ENCODE data around the gene MEGF9. TPM values are rescaled to one million over a fixed set of nuclear protein-coding genes. Genes with fewer than 3 reads are reported as not detected.

MEGF9 gene
- total RNA-seq, 1 donor from 2014 or later: 15.7 TPM

- TF ChIP-seq CTCF (IDR thresholded peaks at IDR 0.05; ENCODE audit: unreplicated experiment): no peak
- Mint-ChIP-seq H3K27ac (peak overlapping the region; percentile 96), H3K4me3 (peak overlapping the region; percentile 97), H3K36me3 (peaks cover 5% of the 10 kb centered on the region), H3K4me1 (peaks cover 16% of the 10 kb centered on the region), H3K9me3 (no peaks in the 10 kb centered on the region), H3K27me3 (ENCODE audit: low read depth) (no peaks in the 10 kb centered on the region)
- no peak for DNase-seq (ENCODE audit: low spot score in 2 of 2, unreplicated experiment in 2 of 2)
Observed at GRCh38 chr9:120579139-120580050, 134.9 kb downstream of the MEGF9 start.

- no peak for TF ChIP-seq CTCF (IDR thresholded peaks at IDR 0.05; ENCODE audit: unreplicated experiment)
- H3K9me3 Mint-ChIP-seq: no peaks in the 10 kb centered on the region
- no peaks in the 10 kb centered on the region for H3K27me3 Mint-ChIP-seq (ENCODE audit: low read depth)
- peaks cover 13% of the 10 kb centered on the region for H3K4me1 Mint-ChIP-seq
- no peak overlapping the region for H3K4me3 Mint-ChIP-seq
- DNase-seq (ENCODE audit: low spot score in 2 of 2, unreplicated experiment in 2 of 2): no peak
- no peak overlapping the region for H3K27ac Mint-ChIP-seq
- H3K36me3 Mint-ChIP-seq: peaks cover 15% of the 10 kb centered on the region
Observed at GRCh38 chr9:120574473-120574872, 139.8 kb downstream of the MEGF9 start.

- Mint-ChIP-seq H3K27me3 (ENCODE audit: low read depth) (no peaks in the 10 kb centered on the region), H3K36me3 (peaks cover 19% of the 10 kb centered on the region), H3K27ac (no peak overlapping the region), H3K4me3 (no peak overlapping the region), H3K9me3 (no peaks in the 10 kb centered on the region), H3K4me1 (peaks cover under 1% of the 10 kb centered on the region)
- TF ChIP-seq CTCF (IDR thresholded peaks at IDR 0.05; ENCODE audit: unreplicated experiment): no peak
- no peak for DNase-seq (ENCODE audit: low spot score in 2 of 2, unreplicated experiment in 2 of 2)
Observed at GRCh38 chr9:120572472-120572871, 141.8 kb downstream of the MEGF9 start.

GRCh38 chr9:120571443-120572257 lies 142.6 kb downstream of the MEGF9 start:
- H3K9me3 Mint-ChIP-seq: no peaks in the 10 kb centered on the region
- H3K27me3 Mint-ChIP-seq (ENCODE audit: low read depth): no peaks in the 10 kb centered on the region
- H3K4me1 Mint-ChIP-seq: no peaks in the 10 kb centered on the region
- TF ChIP-seq CTCF (IDR thresholded peaks at IDR 0.05; ENCODE audit: unreplicated experiment): no peak
- H3K36me3 Mint-ChIP-seq: peaks cover 21% of the 10 kb centered on the region
- no peak overlapping the region for H3K27ac Mint-ChIP-seq
- no peak overlapping the region for H3K4me3 Mint-ChIP-seq
- DNase-seq (ENCODE audit: low spot score in 2 of 2, unreplicated experiment in 2 of 2): no peak

GRCh38 chr9:120570296-120570695 lies 144.0 kb downstream of the MEGF9 start:
- Mint-ChIP-seq H3K36me3 (peaks cover 31% of the 10 kb centered on the region), H3K4me1 (no peaks in the 10 kb centered on the region), H3K27me3 (ENCODE audit: low read depth) (no peaks in the 10 kb centered on the region), H3K27ac (no peak overlapping the region), H3K4me3 (no peak overlapping the region), H3K9me3 (no peaks in the 10 kb centered on the region)
- DNase-seq (ENCODE audit: low spot score in 2 of 2, unreplicated experiment in 2 of 2): no peak
- no peak for TF ChIP-seq CTCF (IDR thresholded peaks at IDR 0.05; ENCODE audit: unreplicated experiment)

Measured in mesothelial cell of epicardium (in vitro differentiated cells).